Stimulated activated CD4-positive, alpha-beta T cell treated with anti-CD3 and anti-CD28 coated beads, Interleukin-2, amount 100 ng/mL, for 24 hours (primary cell): ENCODE results near the gene FSTL1.
"Not testable (repeated sequence)": the region's sequence is repeated elsewhere in the genome, so short reads cannot be mapped to it uniquely, and the experiment has no call there.

Source experiments
- DNase-seq, 2 donors: peaks; one replicate each; pipeline ENCODE4 v3.0.0-alpha.2; 2020

The FSTL1 gene

DNA sequence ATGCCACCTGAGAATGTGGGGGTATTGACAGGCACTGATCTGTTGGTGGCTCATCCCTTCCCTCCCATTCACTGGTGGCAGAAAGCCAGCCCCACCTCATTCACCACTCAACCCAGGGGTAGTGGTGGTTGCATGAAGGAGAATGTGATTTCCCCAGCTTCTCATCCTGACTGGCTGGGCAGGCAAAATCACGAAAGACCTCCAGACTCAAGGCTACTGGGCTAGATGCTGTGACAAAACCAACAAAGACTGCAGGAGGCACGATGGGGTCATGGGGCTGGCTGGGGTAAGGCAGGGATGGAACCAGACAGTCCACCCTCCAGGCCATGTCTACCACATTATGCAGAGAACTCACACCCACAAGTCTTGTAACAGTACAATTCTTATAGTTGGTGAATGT lies 33.9 kb downstream of the FSTL1 start:
- no peak for DNase-seq

DNA sequence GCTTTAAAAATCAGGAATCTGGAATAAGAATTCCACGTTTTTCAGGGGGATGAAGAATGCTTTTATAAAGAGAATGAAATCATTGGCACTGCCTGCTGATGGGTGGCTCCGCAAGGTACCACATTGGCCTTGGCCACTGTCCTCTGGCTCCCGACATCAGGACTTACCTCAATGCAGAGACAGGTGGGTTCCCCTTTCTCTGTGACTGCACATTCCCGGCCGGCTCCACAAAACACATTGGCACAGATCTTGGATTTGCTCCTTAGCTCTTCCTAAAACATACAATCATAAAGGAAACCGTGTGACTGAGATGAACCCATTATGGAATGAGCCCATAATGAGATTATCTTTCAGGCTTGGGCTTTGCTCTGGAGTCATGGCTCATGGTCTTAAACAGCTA lies 35.0 kb downstream of the FSTL1 start:
- DNase-seq, result no peak

GRCh38 chr3:120410541-120410940 lies 40.3 kb downstream of the FSTL1 start:
- DNase-seq, result no peak

DNA sequence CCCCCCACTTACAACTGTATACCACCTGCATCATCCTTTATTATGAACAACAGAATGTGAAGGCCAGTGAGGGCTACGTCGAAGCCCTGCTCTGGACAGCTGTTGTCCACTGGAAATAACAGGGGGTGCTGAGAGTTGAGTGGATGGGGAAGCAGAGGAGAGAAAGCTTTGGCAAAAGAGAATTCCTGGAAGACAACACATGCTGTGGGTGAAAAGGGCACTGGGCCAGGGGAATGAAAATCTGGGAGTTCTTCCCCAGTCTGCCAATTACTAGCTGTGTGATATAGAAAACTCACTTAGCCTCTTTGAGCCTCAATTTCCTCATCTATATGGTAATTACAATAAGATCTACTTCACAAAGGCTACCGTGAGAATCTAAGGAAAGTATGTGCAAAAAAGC lies 40.7 kb downstream of the FSTL1 start:
- no peak for DNase-seq

DNA sequence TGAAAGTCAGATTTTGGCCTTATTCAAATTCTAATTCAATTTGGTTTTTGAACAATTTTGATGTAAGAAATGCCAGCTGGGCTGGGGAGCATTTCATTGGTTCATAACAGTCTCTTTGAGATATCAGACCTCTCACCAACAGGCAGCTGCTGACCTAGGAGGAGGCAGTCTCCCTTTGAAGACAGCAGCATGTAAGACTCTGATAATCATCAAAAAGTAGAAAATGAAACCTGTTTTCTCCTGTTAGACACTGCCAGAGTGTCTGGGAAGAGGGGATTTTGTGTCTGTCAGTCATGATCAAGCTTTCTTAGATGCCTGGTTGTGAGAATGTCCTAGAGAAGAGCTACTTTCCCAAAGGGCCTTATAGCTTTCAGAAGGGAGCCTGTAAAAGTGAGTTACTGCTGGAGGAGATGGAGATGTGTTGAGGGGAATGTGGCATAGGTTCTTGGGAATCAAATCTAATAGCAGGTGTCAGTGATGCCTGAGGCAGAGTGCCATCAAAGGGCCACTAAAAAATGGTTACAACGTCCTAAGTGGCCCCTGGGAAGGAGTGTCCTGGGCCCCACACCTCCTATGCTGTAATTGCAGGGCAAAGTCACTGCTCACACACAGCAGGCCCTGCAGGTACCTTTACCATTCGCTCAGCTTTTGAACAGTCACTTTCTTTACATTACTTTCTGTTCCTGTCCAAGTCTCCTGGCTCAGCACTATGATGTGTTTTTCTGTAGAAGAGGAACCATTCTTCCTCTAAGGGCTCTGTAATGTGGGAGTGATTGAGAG lies 43.1 kb downstream of the FSTL1 start:
- DNase-seq, result no peak

DNA sequence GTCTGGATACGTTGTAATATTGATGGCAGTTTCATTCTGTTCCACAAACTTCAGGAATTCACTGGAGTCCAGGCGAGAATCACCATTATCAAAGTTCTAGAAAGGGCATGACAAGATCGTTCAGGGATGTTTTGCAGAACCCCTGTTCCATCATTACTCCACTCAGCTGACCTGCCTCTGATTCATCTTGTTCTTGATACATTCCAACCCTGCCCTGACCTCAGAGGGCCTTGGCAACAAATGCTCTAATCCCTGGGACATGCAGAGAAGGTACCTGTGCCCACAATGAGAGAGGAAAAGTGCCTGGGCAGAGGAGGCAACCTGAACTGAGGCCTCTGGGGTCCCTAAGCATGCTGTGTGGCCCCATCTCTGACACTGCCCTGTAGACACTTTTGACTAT lies 45.9 kb downstream of the FSTL1 start:
- DNase-seq, result no peak

GRCh38 chr3:120402257-120402656 lies 48.5 kb downstream of the FSTL1 start:
- DNase-seq, result no peak

DNA sequence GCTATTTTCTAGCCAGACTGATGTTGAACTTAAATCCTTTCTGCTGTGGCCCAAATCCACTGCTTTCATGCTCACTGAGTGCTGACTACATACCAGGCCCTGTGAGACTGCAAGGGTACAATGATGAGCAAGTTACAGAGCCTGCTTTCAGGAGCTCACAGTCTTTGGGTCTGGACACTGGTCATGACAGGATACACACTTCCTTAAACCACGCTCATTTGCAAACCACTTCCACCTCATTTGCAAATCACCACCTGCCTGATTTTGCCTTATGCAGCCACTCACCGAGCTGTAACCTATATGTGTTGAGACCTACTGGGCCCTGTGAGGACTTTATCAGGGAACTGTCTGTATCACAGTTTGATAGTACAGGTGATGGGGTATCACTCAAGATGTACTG lies 51.4 kb downstream of the FSTL1 start:
- DNase-seq, result no peak

- DNase-seq, result no peak
Observed at GRCh38 chr3:120396469-120396868, 54.3 kb downstream of the FSTL1 start.

GRCh38 chr3:120394347-120394746 lies 56.4 kb downstream of the FSTL1 start:
- DNase-seq, result no peak

GRCh38 chr3:120393761-120394160 lies 57.0 kb downstream of the FSTL1 start:
- DNase-seq, result no peak

DNA sequence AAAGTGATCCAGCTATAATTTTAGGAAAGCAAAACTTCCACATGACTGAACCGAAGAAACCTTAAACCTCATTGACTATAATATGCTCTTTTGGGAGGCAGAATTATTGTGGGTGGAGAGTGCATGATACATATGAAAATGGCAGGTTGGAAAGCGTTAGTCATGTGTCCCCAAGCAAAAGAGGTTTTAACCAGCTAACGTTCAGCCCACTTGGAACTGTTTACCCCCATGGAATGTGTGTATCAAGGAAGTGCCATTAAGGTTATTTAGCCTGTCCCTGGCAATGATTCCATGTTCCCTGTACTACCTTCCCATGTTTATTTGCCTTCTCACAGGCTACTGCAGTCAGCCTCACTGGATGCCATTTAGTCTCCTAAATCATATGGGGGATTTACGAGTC lies 57.5 kb downstream of the FSTL1 start:
- DNase-seq, result no peak

GRCh38 chr3:120382941-120383447 lies 67.8 kb downstream of the FSTL1 start:
- DNase-seq, result no peak

GRCh38 chr3:120381503-120381902 lies 69.3 kb downstream of the FSTL1 start:
- no peak for DNase-seq

- not testable (repeated sequence) for DNase-seq
Observed at GRCh38 chr3:120377948-120378347, 72.8 kb downstream of the FSTL1 start.

DNA sequence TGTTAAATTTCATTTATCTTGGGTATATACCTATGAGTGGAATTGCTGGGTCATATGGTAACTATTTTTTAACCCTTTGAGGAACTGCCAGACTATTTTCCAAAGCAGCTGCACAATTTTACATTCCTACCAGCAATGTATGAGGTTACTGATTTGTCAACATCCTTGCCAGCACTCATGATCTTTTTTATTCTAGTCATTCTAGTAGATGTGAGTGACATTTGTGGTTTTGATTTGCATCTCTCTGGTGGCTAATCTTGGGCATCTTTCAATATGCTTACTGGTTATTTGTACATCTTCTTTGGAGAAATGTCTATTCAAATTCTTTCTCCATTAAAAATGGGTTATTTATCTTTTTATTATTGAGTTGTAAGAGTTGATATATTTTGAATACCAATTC lies 80.3 kb downstream of the FSTL1 start:
- DNase-seq, result no peak

GRCh38 chr3:120369037-120369467 lies 81.7 kb downstream of the FSTL1 start:
- no peak for DNase-seq

- DNase-seq, result no peak
Observed at GRCh38 chr3:120368172-120368571, 82.6 kb downstream of the FSTL1 start.

DNA sequence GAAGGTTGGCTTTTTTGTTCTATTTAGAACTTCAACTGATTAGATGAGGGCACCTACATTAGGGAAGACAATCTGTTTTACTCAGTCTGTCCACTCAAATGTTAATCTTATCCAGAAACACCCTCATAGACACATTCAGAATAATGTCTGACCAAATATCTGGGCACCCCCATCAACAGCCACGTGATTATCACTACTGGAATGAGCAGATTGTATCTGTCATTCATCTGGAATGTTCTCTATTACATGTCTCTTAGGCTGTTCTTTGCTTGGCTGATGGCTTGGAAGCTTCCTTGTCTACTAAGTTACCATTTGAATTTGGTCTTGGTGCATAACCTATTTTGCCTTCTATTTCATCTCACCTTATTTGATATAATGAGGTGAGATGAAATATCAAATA lies 86.0 kb downstream of the FSTL1 start:
- DNase-seq, result no peak

- DNase-seq, result no peak
Observed at GRCh38 chr3:120364101-120364500, 86.7 kb downstream of the FSTL1 start.

DNA sequence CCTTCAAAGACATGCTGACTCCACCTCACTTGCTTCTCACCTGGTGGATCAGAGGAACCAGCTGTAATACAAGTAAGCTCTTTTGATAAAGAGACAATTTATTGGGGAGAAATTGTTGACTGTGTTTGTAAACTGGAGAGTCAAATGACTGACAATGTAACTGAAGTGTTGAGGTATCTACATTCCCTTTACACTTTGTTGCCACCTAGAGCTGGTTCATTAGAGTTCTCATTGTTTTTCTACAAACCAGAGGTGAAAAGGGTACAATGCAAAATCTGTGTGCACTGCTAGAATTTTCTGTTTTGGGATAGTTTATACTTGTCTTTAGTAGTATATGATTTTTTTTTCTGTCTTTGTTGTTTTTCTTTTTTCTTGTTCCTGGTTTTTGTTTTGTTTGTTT lies 93.0 kb downstream of the FSTL1 start:
- no peak for DNase-seq

DNA sequence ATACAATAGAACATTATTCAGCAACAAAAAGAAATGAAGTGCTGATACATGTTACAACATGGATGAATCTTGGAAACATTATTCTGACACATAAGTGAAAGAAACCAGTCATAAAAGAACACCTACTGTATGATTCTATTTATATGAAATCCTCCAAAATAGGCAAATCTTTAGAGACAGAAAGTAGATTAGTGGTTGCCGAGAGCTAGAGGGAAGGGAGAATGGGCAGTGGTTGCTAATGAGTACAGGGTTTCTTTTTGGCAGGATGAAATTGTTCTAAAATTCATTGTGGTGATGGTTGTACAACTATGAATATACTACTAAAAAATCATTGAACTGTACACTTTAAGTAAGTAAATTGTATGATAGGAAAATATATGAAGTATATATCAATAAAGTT lies 95.3 kb downstream of the FSTL1 start:
- DNase-seq, result no peak

DNA sequence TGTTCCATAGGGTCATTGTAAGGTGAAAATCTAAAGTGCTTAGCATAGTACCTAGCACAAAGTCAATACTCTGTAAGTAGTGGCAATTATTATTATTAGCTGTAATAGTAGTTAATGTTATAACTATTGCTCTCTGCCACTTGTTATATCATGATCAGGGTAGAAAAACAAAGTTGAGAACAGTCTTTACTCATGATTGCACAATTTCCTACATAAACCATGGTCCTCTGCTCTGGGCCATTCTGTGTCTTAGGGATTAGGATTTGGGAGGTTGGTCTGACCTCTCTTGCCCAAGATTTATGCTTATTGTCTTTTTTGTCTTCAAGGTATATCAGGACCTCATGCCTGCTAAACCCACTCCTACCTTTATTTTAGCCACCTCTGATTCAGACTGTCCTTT lies 97.3 kb downstream of the FSTL1 start:
- DNase-seq, result no peak

DNA sequence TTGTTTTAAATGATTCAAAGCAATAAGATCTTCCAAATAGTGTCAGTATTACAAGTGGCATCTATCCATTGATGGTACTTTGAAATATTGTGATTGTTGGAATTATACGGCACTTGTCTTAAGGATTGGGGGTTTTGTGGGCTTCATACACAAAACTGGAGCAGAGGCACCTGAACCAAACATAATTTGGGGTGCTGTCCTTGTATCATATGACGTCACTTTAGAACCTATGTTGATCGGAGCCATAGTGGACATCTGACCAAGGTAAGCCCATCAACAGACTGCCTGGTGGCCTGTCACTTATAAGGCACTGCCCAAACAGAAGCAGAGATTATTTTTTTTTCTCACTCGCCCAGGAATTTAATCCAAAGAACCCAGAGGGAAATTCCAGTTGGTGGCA lies 98.8 kb downstream of the FSTL1 start:
- no peak for DNase-seq

DNA sequence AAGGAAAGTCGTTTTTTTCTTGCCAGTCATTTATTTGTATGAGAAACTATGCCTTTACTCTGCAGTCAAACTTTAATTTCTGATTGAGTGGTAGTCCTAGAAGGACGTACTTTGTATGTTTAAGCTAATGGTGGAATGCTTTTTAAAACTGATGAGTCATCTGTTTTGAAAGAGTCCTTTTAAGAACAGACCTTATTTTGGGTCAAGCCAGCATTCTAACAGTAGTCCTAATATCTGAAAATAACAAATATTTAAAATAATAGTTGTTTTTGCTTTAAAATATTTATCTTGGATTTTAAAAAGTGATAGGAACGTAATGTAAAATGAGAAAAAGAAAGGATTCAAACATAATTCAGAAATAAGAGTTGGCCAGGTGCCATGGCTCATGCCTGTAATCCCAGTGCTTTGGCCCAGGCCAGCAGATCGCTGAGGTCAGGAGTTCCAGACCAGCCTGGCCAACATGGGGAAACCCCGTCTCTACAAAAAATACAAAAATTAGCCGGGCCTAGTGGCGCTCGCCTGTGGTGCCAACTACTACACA lies 100.3 kb downstream of the FSTL1 start:
- DNase-seq, result no peak
